Activated CD4-positive, alpha-beta T cell treated with anti-CD3 and anti-CD28 coated beads, Interleukin-2, amount 10 ng/mL, durations not matched to agents 24 days and 14 days (primary cell): ENCODE results near the gene ARHGAP45. TPM values are rescaled to one million over a fixed set of nuclear protein-coding genes. Genes with fewer than 3 reads are reported as not detected.
A peak's percentile ranks its signal among the peaks of the same experiment; 100 is the strongest.

Source experiments
- DNase-seq: peaks from one replicate; pipeline ENCODE4 v3.0.0; 2022
- H3K27ac Mint-ChIP-seq: one replicate; pipeline ENCODE4 v1.8.0; 2022; ENCODE audit warnings: mild to moderate bottlenecking, mixed read lengths
- H3K27me3 Mint-ChIP-seq: one replicate; pipeline ENCODE4 v1.8.0; 2022; ENCODE audit warnings: mixed read lengths
- H3K36me3 Mint-ChIP-seq: one replicate; pipeline ENCODE4 v1.8.0; 2022; ENCODE audit warnings: low read depth, mild to moderate bottlenecking, mixed read lengths
- H3K4me1 Mint-ChIP-seq: one replicate; pipeline ENCODE4 v1.8.0; 2021; ENCODE audit warnings: mixed read lengths
- H3K4me3 Mint-ChIP-seq: one replicate; pipeline ENCODE4 v1.8.0; 2022; ENCODE audit warnings: mild to moderate bottlenecking, moderate library complexity, mixed read lengths
- H3K9me3 Mint-ChIP-seq: one replicate; pipeline ENCODE4 v1.8.0; 2021; ENCODE audit warnings: mixed read lengths
- intact Hi-C: fragments of 100-400 bp; cut with micrococcal nuclease; formaldehyde crosslinking; loops from one replicate; pipeline ENCODE4 v1.15.1; 2023
- total RNA-seq: library from RNA; stranded (reverse); gene quantifications from 2 replicates; pipeline ENCODE4 v1.2.3, GENCODE V29; 2022

Gene ARHGAP45
- total RNA-seq, 1 donor from 2014 or later = 183 TPM

DNA sequence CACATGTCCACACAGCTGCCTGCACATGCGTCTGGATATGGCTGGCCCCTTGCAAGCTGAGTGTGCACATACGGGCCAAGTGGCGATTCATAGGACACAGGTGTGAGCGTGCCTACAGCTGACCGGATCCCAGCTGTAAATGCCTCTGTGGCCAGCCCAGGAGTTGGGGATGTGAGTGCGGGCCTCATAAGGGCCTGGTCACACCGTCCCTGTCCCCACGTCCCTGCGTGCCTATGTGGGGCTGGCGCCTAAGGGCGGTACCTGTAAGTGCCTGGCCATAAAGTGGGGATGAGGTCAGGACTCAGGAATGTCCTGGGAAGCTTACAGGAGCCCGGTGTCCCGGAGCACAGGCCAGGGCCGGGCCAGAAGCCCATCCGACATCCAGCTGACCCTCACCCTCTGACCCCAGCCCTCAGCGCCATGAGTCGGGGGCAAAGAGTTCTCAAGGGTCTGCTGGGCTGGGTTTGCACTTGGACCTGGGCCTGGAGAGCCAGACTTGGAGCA, 1.3 kb upstream of the ARHGAP45 start:
- no peaks in the 10 kb centered on the region for H3K27me3 Mint-ChIP-seq
- intact Hi-C loops = loop anchor here (2.0 to 5.0 kb wide), 5 partner anchors 15 to 177 kb away; partner anchors contain the start of genes ABCA7, ATP5F1D, CNN2 and GPX4
- peaks cover 29% of the 10 kb centered on the region for H3K4me1 Mint-ChIP-seq
- no peak for DNase-seq
- H3K4me3 Mint-ChIP-seq = peak overlapping the region; percentile 48
- H3K9me3 Mint-ChIP-seq = no peaks in the 10 kb centered on the region
- H3K27ac Mint-ChIP-seq = peak overlapping the region; percentile 65
- peaks cover 13% of the 10 kb centered on the region for H3K36me3 Mint-ChIP-seq

DNA sequence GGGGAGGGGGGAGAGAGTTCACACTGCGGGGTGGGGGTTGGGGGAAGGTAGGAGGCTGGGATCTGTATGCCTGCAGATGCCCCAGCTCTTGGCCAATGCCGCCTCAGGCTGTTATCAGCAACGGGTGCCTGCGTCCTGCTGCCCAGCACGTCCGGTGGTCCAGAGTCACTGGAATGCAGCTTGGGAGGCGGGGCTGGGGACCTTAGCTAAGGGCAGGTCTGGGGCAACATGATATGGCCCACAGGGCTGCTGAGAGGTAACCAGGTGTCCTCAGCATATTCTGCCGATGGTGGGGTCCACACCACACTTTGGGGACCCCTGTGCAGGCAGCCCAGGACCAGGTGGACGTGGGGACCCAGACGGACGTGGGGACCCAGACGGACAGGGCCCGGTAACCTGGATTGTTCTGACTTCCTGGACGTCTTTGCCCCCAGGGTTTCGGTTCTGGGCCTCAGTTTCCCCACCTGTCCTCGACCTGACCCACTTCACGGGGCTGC, 668 bp upstream of the ARHGAP45 start:
- Mint-ChIP-seq H3K4me1 (peaks cover 29% of the 10 kb centered on the region), H3K9me3 (no peaks in the 10 kb centered on the region), H3K27me3 (no peaks in the 10 kb centered on the region), H3K36me3 (peaks cover 13% of the 10 kb centered on the region), H3K4me3 (peak overlapping the region; percentile 98), H3K27ac (peak overlapping the region; percentile 86)
- DNase-seq = no peak
- intact Hi-C loops = loop anchor here (2.0 to 5.0 kb wide), 4 partner anchors 25 to 176 kb away; partner anchors contain the start of genes ABCA7, ATP5F1D, CNN2 and GPX4

DNA sequence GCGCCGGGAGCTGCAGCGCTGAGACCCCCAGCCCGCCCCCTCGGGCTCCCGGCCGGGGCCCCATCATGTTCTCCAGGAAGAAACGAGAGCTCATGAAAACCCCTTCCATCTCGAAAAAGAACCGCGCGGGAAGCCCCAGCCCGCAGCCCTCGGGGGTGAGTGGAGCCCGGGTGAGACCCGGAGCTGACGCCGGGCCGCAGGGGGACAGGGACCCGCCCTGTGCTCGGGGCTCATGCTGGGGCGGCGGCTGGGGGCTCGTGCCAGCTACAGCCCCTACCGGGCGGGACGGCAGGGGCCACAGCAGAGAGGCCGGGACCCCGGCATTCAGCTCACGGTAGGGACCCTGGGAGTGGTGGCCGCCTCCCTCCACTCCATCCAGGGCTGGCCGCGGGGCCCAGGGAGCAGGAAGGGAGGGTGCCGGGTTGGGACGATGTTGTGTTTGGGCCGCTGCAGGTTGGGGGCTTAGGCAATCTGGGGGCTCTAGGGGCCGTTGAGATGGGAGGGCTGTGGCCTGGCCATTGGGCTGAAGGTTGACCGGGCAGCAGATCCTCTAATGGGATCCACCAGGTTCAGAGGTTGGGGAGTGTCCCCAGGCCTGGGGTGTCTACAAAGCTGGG, 482 bp downstream of the ARHGAP45 start:
- peaks cover 35% of the 10 kb centered on the region for H3K4me1 Mint-ChIP-seq
- H3K4me3 Mint-ChIP-seq = peak overlapping the region; percentile 98
- DNase-seq = no peak

DNA sequence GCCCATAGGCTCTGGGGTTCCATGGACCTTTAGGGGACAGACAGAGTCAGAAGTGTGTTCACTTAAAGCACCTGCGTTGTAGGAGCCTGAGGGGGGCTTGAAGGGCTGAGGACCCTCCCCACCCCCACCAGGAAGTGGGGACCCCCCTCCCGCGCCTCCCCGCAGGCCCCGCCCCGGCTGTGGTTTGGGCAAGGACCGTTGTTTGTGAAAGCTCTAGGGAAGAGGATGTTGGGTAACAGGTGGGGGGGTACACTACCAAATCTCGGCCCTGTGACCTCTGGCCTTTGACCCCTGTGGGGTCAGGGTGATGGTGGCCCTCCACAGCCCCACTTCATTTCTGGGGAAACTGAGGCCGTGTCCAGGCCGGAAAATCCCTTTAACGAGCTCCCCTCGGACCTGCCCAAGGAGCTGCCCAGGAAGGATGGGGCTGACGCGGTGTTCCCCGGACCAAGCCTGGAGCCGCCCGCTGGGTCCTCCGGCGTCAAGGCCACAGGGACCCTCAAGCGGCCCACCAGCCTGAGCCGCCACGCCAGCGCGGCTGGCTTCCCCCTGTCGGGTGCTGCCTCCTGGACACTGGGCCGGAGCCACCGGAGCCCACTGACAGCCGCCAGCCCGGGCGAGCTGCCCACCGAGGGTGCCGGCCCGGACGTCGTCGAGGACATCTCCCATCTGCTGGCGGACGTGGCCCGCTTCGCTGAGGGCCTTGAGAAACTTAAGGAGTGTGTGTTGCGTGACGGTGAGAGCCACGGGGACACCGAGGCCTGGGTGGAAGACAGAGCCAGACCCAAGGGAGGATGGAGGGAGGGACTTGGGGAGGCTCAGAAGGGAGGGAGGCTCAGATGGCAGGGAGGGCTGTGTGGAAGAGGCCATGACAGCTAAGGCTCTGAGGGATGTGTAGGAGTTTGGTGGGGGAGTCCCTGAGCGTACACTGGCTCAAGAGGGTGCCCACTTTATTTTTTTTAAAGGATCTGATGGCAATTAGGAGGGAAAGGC, 1.3 kb downstream of the ARHGAP45 start:
- Mint-ChIP-seq H3K27me3 (no peaks in the 10 kb centered on the region), H3K27ac (peak overlapping the region; percentile 95), H3K9me3 (no peaks in the 10 kb centered on the region), H3K4me3 (peak overlapping the region; percentile 98), H3K36me3 (peaks cover 31% of the 10 kb centered on the region), H3K4me1 (peaks cover 40% of the 10 kb centered on the region)
- peak; percentile 93 for DNase-seq
- intact Hi-C loops = loop anchor here (5.0 kb wide), 2 partner anchors 34 to 174 kb away; partner anchors contain the start of genes ATP5F1D and GPX4

More for the DNA sequence above, 482 bp downstream of the ARHGAP45 start:
- Mint-ChIP-seq H3K27ac (peak overlapping the region; percentile 84), H3K36me3 (peaks cover 23% of the 10 kb centered on the region), H3K9me3 (no peaks in the 10 kb centered on the region), H3K27me3 (no peaks in the 10 kb centered on the region)
- intact Hi-C loops = loop anchor here (1.0 to 5.0 kb wide), 5 partner anchors 10 to 175 kb away; partner anchors contain the start of genes ABCA7, ATP5F1D, CNN2 and GPX4

DNA sequence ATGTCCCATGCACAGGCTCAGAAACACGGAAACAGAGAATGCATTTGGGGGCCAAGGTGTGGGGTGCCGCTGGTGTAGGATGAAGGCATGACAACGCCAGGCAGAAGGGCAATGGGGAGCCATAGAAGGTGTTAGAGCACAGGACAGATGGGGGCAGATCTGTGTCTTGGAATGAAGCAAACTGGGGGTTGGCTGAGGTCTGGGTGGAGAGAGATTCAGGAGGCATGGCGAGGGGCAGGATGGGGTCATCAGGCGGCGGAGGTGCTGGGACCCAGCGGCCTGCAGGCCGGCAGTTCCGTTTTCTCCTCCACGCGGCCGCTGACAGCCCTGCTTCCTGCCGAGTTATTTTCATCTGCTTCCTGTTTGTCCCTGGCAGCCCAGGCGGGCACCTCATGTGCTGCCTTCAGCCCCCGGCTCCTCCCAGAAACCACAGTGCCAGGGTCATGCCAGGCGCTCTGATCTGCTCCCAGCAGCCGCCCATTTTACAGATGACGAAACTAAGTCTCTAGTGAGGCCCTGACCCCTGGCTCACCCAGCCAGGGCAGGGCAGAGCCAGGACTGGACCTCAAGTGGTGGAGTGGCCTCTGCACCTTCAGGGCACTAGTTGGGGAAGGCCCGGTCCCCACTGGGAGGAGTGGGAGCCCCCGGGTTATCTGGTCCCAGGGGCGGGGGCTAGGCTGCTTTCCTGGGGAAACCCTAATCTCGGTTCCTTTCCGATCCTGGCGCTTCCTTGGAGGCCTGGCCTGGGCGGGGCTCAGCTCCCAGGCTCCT, 2.2 kb downstream of the ARHGAP45 start:
- peaks cover 41% of the 10 kb centered on the region for H3K4me1 Mint-ChIP-seq
- intact Hi-C loops = loop anchor here (5.0 kb wide), 2 partner anchors 33 to 173 kb away; partner anchors contain the start of genes ATP5F1D and GPX4
- peak overlapping the region; percentile 98 for H3K4me3 Mint-ChIP-seq
- H3K9me3 Mint-ChIP-seq = no peaks in the 10 kb centered on the region
- H3K36me3 Mint-ChIP-seq = peaks cover 40% of the 10 kb centered on the region
- H3K27ac Mint-ChIP-seq = peak overlapping the region; percentile 95
- peak; percentile 89 for DNase-seq
- no peaks in the 10 kb centered on the region for H3K27me3 Mint-ChIP-seq

DNA sequence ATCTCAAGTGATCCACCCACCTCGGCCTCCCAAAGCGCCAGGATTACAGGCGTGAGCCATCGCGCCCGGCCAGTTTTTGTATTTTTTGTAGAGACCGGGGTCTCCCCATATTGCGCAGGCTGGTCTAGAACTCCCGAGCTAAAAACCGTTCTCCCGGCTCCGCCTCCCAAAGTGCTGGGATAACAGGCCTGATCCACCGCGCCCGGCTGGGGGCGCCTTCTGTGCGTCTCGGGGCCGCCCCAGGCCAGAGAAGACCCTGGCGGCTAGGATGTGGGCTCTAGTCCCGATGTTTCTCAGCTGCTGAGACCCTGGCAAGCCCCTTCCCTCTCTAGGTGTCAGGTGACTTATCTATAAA, 3.6 kb downstream of the ARHGAP45 start:
- Mint-ChIP-seq H3K27ac (no peak overlapping the region), H3K36me3 (peaks cover 44% of the 10 kb centered on the region), H3K27me3 (peaks cover 1% of the 10 kb centered on the region), H3K4me1 (peaks cover 35% of the 10 kb centered on the region), H3K4me3 (peak overlapping the region; percentile 98), H3K9me3 (no peaks in the 10 kb centered on the region)
- DNase-seq = no peak
- intact Hi-C loops = no loop called here

DNA sequence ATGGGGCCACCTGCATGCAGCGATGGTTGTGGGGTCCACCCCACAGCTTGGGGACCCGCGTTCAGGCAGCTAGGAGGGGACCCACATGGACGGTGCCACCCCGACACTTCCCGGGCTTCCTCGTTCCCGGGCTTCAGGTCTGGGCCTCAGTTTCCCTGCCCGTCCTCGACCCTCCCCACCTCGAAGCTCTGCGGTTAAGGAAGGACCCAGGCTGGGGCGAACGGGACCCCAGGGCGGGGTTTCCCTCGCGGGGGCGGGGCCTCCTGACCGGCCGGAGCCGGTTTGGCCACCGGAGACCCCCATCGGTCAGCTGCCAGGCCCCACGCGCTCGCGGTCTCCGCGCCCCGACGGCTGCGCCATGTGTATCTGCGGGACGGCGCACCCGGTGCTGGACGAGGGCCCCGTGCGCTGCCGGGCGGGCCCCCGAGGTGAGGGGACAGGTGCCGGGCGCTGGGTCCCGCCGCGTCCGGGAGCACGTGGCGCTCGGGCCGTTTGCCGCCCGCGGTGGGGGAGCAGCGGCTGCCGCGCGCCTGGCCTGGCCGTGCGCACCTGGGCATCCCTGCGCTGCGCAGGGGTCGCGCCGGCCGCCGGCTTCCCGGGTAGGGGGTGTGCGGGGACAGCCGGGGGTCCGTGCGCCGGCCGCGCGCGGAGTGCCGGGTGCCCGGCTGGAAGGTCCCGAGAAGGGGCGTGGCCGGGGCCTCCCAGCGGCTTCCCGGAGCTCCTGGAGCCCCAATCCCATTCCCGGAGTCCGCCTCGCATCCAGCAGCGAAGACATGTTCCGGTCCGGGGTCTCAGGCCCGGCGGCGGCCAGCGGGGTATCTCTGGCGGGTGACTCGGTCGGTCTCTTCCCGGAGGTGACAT, 4.2 kb downstream of the ARHGAP45 start:
- peaks cover 37% of the 10 kb centered on the region for H3K4me1 Mint-ChIP-seq
- no peak for DNase-seq
- peaks cover 2% of the 10 kb centered on the region for H3K27me3 Mint-ChIP-seq
- H3K36me3 Mint-ChIP-seq = peaks cover 50% of the 10 kb centered on the region
- H3K4me3 Mint-ChIP-seq = peak overlapping the region; percentile 79
- H3K9me3 Mint-ChIP-seq = no peaks in the 10 kb centered on the region
- H3K27ac Mint-ChIP-seq = peak overlapping the region; percentile 86
- intact Hi-C loops = no loop called here

DNA sequence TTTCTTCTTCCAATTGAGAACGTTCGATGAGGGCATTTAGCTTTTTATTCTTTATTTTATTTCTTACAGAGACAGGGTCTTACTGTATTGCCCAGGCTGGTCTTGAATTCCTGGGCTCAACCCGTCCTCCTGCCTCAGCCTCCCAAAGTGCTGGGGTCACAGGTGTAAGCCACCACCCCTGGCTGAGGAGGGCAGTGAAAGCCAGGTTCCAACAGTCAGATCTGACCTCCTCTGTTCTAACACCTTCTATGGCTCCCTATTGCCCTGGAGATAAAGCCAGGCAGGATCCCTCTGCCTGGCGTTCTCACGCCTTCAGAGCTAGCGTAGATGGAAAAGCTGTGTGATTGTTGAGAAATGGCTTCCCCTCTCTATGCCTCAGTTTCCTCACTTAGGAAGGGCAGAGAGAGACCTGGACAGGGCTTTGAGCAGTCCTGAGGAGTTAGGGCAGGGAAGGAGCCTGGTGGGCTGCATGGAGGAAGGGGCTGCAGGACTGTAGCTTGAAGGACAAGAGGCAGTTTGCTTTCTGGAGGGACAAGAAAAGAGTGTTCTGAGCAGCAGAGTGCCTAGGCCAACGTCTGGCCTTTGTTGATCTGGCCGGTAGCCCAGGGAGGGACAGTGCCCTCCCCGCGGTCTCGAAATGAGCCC, 5.5 kb downstream of the ARHGAP45 start:
- Mint-ChIP-seq H3K36me3 (peaks cover 58% of the 10 kb centered on the region), H3K27ac (peak overlapping the region; percentile 86), H3K4me1 (peaks cover 43% of the 10 kb centered on the region), H3K27me3 (peaks cover 2% of the 10 kb centered on the region), H3K9me3 (no peaks in the 10 kb centered on the region), H3K4me3 (peak overlapping the region; percentile 79)
- no peak for DNase-seq
- intact Hi-C loops = no loop called here

DNA sequence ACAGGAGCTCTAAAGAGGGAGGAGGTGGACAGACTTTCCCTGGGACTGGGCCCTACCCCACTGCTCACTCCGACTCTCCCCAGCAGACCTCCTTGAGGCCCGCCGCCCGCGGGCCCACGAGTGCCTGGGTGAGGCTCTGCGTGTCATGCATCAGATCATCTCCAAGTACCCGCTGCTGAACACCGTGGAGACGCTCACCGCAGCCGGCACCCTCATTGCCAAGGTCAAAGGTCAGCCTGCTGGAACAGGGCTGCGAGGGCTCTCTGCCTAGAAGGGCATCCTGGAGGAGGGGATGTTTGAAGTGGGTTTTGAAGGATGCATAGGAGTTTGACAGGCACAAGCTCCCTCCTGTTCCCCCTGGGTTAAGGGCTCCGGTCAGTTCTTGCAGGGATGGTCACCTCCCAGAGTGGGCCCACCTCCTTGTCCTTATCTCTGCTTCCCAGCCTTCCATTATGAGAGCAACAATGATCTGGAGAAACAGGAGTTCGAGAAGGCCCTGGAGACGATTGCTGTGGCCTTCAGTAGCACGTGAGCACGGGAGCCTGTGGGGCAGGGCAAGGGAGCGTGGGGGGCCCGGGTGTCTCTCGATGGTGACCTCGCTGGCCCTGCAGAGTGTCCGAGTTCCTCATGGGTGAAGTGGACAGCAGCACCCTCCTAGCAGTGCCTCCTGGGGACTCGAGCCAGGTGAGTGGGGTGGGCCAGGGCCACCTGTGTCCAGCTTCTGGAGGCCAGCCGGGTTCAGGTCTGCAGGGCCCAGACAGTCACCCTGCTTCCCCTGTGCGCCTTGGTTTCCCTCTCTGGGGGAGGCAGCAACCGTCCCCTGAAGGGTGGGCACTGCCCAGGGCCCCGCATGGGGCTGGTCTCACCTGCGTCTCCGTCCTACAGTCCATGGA, 6.3 kb downstream of the ARHGAP45 start:
- peak overlapping the region; percentile 62 for H3K27ac Mint-ChIP-seq
- H3K4me3 Mint-ChIP-seq = peak overlapping the region; percentile 40
- DNase-seq = peak; percentile 68

DNA sequence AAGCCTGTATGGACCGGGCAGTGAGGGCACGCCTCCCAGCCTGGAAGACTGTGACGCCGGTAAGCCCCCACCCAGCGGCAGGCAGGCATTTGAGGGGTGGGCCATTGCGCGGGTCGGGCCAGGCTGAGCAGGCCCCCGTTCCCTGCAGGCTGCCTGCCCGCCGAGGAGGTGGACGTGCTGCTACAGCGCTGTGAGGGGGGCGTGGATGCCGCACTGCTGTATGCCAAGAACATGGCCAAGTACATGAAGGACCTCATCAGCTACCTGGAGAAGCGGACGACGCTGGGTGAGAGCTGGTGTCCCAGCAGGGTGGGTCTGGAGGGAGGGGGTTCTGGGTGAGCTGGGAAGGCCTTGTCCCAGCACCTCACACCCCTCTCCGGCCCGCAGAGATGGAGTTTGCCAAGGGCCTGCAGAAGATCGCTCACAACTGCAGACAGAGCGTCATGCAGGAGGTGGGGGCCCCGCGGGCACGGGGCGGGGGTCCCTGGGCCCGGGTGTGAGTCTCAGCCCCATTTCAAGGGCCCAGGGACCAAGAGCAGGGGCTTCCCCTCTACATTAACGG, 7.1 kb downstream of the ARHGAP45 start:
- Mint-ChIP-seq H3K27me3 (peaks cover 2% of the 10 kb centered on the region), H3K36me3 (peaks cover 62% of the 10 kb centered on the region), H3K4me3 (peak overlapping the region; percentile 72), H3K27ac (peak overlapping the region; percentile 77), H3K4me1 (peaks cover 42% of the 10 kb centered on the region), H3K9me3 (no peaks in the 10 kb centered on the region)
- DNase-seq = no peak
- intact Hi-C loops = no loop called here

More for the DNA sequence above, 6.3 kb downstream of the ARHGAP45 start:
- intact Hi-C loops = no loop called here
- Mint-ChIP-seq H3K4me1 (peaks cover 47% of the 10 kb centered on the region), H3K27me3 (peaks cover 2% of the 10 kb centered on the region), H3K36me3 (peaks cover 65% of the 10 kb centered on the region), H3K9me3 (no peaks in the 10 kb centered on the region)
